HUES64 (cell line): ENCODE results near the gene UGT1A10.

Source experiments
- H3K27ac ChIP-seq: 2 replicates; pipeline ENCODE4 v1.7.0; 2013; ENCODE audit warnings: low read depth, low read length, inconsistent platforms
- H3K27me3 ChIP-seq: 2 replicates; pipeline ENCODE4 v1.6.1; 2013; ENCODE audit warnings: mild to moderate bottlenecking, low read length; ENCODE audit not compliant: insufficient read depth
- H3K36me3 ChIP-seq: 2 replicates; pipeline ENCODE4 v1.6.1; 2013; ENCODE audit warnings: mild to moderate bottlenecking, low read length; ENCODE audit not compliant: insufficient read depth
- H3K4me1 ChIP-seq: 2 replicates; pipeline ENCODE4 v1.6.1; 2013; ENCODE audit warnings: mild to moderate bottlenecking, low read length, moderate library complexity; ENCODE audit not compliant: insufficient read depth
- H3K4me3 ChIP-seq: 2 replicates; pipeline ENCODE4 v1.5.1; 2013; ENCODE audit warnings: mild to moderate bottlenecking, low read length, moderate library complexity
- H3K9ac ChIP-seq: 2 replicates; pipeline ENCODE4 v1.6.1; 2013; ENCODE audit warnings: mild to moderate bottlenecking, low read depth, low read length
- H3K9me3 ChIP-seq: 2 replicates; pipeline ENCODE4 v1.6.1; 2013; ENCODE audit warnings: low read depth, low read length; ENCODE audit not compliant: insufficient read depth
- WGBS: fragments of 150-250, 120-280 bp; methylation state at CpG from one replicate; pipeline ENCODE4 v1.1.7; 2013; ENCODE audit warnings: missing lambda C conversion rate; 5-methylcytosine and 5-hydroxymethylcytosine counted together

Gene UGT1A10

DNA sequence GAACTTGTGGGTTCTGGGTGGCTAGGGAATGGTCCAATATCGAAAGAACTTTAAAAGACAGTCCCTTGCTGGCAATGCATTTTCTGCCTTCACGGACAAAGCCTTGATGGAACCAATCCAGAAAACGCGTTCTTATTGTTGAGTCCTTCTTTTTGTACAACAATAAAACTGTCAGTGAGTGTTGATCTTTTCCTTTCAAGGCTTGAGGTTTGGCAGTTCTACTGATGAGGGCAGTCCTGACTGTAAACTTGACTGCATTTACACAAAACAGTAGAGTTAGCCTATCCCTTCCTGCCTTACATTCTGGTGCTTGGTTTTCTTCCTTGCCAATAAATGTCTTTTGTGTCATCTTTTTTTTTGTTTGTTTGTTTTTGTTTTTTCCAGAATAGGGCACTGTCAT is 42.9 kb downstream of the UGT1A10 start:
- H3K9ac ChIP-seq: no peak overlapping the region
- WGBS: 87% methylated on average over 4 of the region's 4 CpGs
- no peak overlapping the region for H3K4me3 ChIP-seq
- no peaks in the 10 kb centered on the region for H3K36me3 ChIP-seq
- no peaks in the 10 kb centered on the region for H3K27me3 ChIP-seq
- no peak overlapping the region for H3K27ac ChIP-seq
- H3K9me3 ChIP-seq: no peaks in the 10 kb centered on the region
- no peaks in the 10 kb centered on the region for H3K4me1 ChIP-seq

DNA sequence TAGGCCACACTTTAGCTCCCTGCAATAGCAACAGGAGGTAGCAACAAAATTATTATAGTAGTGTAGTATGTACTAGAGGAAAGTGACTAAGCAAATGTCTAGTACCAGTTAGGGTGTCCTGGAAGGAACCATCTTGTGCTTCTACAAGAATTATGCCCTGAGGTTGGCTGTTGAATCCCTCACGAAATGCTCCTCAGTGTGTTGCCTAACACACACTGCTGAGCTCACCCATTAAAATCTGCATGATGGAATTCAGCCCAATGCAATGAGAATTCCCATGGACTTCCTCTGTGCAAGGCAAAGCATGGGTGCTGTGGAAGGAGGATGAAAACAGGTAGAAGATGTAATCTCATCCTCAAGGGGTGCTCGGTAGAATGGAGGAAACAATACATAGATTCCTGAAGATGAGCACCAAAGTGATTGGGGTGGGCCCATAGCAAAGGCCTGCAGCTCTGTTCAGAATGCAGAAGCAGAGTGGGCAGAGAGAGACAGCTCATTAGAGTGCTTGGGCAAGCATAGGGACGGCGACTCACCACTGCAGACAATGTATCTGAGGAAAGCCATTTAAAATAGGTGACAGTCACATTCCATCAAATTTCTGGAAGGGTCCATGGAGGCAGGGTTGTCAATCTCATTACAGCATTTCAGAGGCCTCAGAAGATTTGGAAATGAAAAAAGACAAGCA is 44.3 kb downstream of the UGT1A10 start:
- Histone ChIP-seq H3K27ac (no peak overlapping the region), H3K36me3 (no peaks in the 10 kb centered on the region), H3K9me3 (no peaks in the 10 kb centered on the region), H3K4me3 (no peak overlapping the region), H3K9ac (no peak overlapping the region), H3K27me3 (no peaks in the 10 kb centered on the region), H3K4me1 (no peaks in the 10 kb centered on the region)
- 87% methylated on average over 4 of the region's 4 CpGs for WGBS

DNA sequence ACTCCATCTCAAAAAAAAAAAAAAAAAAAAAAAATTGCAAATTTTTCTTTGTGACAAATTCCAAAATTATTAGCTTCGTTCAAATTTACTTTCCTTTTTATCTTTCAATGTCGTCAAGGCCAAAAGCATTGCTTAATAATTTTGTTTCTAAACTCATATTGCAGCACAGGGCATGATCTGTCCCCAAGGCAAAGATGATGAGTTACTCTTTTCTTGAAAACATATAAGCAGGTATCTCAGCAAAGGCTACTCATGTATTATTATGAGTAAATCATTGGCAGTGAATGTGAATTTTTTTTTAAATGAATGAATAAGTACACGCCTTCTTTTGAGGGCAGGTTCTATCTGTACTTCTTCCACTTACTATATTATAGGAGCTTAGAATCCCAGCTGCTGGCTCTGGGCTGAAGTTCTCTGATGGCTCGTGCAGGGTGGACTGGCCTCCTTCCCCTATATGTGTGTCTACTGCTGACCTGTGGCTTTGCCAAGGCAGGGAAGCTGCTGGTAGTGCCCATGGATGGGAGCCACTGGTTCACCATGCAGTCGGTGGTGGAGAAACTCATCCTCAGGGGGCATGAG is 45.4 kb downstream of the UGT1A10 start, which contains the start of gene UGT1A7:
Gene UGT1A7 (plus strand): TSS at position 381 of the 579 bp plus-strand sequence. CDS start 37 bp downstream, at position 418.
- Histone ChIP-seq H3K36me3 (no peaks in the 10 kb centered on the region), H3K27ac (no peak within 1 kb of the TSS), H3K4me1 (no peaks in the 10 kb centered on the region), H3K9ac (no peak within 1 kb of the TSS), H3K27me3 (no peaks in the 10 kb centered on the region), H3K4me3 (no peak within 1 kb of the TSS), H3K9me3 (no peaks in the 10 kb centered on the region)
- WGBS: 83% methylated on average over 5 of the region's 5 CpGs

DNA sequence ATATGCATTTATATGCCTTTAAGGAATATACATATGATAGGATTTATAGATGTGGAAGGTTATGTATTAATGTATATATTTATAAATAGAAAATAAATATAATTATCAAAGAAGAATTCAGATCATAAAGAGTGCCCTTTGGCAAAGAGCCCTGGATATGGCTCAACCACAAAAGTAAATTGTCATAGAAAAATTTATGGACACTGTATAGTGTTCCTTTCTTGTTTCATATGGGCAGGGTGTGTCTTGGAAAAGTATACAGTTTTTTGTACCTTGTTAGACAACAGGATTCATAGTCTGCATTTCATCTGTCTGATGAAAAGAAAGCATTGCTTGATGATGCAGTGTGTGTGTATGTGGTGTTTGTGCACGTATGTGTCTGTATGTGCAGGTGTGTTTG is 48.4 kb downstream of the UGT1A10 start:
- Histone ChIP-seq H3K27me3 (no peaks in the 10 kb centered on the region), H3K36me3 (no peaks in the 10 kb centered on the region), H3K4me1 (no peaks in the 10 kb centered on the region), H3K27ac (no peak overlapping the region), H3K9me3 (no peaks in the 10 kb centered on the region), H3K9ac (no peak overlapping the region), H3K4me3 (no peak overlapping the region)
- WGBS: 94% methylated on average over 1 of the region's 1 CpG

DNA sequence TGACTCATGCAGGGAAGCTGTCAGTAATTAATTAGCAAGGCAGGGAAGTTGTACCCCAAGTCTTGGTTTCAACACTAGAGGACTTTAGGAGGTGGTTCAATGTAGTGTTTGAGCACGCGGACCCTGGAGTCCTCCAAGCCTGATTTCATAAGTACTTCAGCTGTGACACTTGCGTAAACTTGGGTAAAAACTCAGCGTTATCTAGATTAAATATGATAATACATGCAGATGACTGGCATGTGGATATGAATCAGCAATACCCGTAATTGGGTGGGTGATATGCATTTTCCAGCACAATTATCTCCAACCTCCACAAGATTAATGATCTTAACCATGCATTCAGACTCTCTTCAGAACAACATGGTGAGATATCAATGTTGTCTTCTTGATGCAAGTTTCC is 50.7 kb downstream of the UGT1A10 start:
- 86% methylated on average over 5 of the region's 5 CpGs for WGBS
- Histone ChIP-seq H3K9ac (no peak overlapping the region), H3K4me3 (no peak overlapping the region), H3K36me3 (no peaks in the 10 kb centered on the region), H3K9me3 (no peaks in the 10 kb centered on the region), H3K4me1 (no peaks in the 10 kb centered on the region; the same call in 1 of the 2 replicates), H3K27me3 (no peaks in the 10 kb centered on the region), H3K27ac (no peak overlapping the region)

DNA sequence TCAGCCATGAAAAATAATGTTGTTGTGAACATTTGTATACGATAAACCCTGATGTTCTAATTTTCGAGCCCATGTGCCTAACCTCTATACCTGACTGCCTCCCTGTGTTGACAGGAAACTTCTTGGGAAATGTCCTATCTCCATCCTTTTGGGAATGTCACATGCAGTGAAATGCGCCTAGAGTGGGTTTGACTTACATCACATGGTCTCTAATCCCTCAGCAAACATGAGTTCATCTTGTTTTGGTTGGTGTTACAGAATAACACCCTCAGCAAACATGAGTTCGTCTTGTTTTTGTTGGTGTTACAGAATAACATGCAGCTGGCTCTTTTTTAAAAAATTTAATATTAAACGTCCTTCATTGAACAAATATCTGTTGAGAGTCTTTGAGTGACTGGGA is 52.1 kb downstream of the UGT1A10 start:
- Histone ChIP-seq H3K9me3 (no peaks in the 10 kb centered on the region), H3K27me3 (no peaks in the 10 kb centered on the region), H3K36me3 (no peaks in the 10 kb centered on the region), H3K27ac (no peak overlapping the region), H3K4me3 (no peak overlapping the region), H3K4me1 (no peaks in the 10 kb centered on the region; the same call in 1 of the 2 replicates), H3K9ac (no peak overlapping the region)
- WGBS: 99% methylated on average over 3 of the region's 5 CpGs

DNA sequence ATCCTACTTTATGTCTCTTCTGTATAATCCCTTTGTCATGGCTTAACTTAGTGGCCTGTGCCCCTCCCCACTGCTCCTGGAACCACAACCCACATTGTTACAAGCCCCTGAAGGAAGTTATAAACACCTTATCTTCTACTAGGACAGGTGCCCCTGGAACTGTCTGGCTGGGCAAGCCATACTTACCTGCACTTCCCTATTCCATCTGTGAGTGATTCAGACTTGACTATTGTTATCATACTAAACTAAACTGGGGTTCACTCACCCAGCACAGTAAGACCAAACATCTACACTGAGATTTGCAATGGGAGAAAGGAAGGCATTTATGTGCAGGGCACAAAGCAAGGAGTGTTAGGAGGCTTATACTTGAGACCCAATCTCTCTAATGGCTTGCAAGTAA is 52.8 kb downstream of the UGT1A10 start:
- Histone ChIP-seq H3K36me3 (no peaks in the 10 kb centered on the region), H3K4me3 (no peak overlapping the region), H3K27me3 (no peaks in the 10 kb centered on the region), H3K4me1 (no peaks in the 10 kb centered on the region; the same call in 1 of the 2 replicates), H3K9ac (no peak overlapping the region), H3K9me3 (no peaks in the 10 kb centered on the region), H3K27ac (no peak overlapping the region)

DNA sequence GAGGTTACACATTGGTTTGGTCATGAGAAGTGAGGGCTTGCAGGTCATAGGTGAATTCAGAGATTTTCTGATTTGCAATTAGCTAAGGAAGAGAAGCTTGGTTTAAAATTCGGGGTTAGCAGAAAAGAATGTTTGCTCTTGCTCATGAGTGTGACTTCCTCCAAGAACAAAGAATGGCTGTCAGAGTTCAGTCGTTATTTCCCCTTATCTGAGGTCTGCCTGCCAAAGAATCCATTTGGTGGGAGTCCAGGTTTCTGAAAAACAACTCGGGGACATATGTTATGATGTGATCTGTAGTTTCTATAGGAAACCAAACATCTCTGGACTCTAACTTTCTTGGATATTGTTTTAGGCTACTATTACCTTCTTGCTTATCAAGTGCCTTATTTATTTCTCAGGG is 53.3 kb downstream of the UGT1A10 start:
- 64% methylated on average over 3 of the region's 3 CpGs for WGBS
- Histone ChIP-seq H3K9ac (no peak overlapping the region), H3K36me3 (no peaks in the 10 kb centered on the region), H3K4me1 (no peaks in the 10 kb centered on the region; the same call in 1 of the 2 replicates), H3K4me3 (no peak overlapping the region), H3K27me3 (no peaks in the 10 kb centered on the region), H3K9me3 (no peaks in the 10 kb centered on the region), H3K27ac (no peak overlapping the region)

DNA sequence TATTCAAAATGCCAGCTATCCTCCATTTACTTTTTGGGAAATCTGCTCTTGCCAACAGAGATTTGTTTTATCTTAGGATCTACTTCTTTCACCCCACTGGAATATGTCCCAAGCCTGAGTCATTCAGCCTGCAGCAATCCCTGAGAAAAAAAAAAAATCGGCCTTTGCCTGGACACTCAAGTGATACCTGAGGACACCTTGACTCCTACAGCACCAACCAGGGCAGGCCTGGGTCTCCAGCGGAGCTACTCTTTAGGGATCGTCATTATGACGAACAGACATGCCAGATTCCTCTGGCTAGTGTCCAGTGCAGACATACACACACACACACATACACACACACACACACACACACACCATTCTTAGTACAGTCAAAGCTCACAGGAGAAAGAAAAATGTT is 54.2 kb downstream of the UGT1A10 start:
- no peaks in the 10 kb centered on the region for H3K27me3 ChIP-seq
- no peaks in the 10 kb centered on the region for H3K36me3 ChIP-seq
- no peaks in the 10 kb centered on the region for H3K9me3 ChIP-seq
- no peaks in the 10 kb centered on the region; the same call in 1 of the 2 replicates for H3K4me1 ChIP-seq
- H3K27ac ChIP-seq: no peak overlapping the region
- H3K4me3 ChIP-seq: no peak overlapping the region
- H3K9ac ChIP-seq: no peak overlapping the region
- 93% methylated on average over 4 of the region's 4 CpGs for WGBS

DNA sequence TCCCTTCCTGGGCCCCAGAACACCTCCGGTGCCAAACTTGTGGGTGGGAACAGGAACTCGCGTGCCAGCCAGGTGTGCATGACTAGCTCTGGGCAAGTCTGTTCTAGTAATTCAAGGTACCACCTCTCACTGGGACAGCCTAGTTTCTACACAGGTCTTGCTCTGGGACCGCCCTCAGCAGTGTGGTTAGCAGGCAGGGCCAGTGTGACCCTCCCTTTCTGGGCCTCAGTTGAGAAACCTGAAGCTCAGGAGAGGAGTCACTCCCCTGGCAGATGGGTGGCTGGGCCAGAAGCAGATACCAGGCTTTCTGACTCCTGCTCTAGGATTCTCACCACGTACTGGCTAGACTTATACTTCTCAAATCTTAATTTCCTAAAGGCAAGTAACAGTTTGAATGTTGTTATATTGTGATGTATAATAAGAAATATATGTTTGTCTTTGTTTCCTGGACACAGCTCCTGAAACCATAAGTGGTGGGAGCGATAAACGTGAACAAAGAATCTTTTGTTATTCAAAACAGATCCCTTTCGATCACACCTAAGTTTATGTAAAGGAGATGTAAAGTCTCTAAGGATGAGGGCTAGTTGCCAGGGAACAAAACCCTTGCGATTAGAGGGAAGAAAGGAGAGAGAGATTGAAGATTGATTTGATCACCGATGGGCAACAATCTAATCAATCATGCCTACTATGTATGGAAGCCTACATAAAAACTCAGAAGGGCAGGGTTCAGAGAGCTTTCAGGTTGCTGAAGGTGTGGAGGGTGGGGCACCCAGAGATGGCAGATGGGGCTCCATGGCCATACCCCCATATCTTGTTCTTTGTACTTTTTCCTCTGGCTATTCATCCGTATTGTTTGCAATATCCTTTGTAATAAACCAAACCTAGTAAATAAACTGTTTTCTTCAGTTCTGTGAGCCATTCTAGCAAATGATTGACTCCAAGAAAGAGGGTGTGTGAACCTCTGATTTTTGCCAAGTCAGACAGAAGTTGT is 55.5 kb downstream of the UGT1A10 start:
- Histone ChIP-seq H3K27ac (no peak overlapping the region), H3K4me3 (no peak overlapping the region), H3K9ac (no peak overlapping the region), H3K4me1 (no peaks in the 10 kb centered on the region; the same call in 1 of the 2 replicates), H3K27me3 (no peaks in the 10 kb centered on the region), H3K36me3 (no peaks in the 10 kb centered on the region), H3K9me3 (no peaks in the 10 kb centered on the region)
- 81% methylated on average over 10 of the region's 11 CpGs for WGBS

DNA sequence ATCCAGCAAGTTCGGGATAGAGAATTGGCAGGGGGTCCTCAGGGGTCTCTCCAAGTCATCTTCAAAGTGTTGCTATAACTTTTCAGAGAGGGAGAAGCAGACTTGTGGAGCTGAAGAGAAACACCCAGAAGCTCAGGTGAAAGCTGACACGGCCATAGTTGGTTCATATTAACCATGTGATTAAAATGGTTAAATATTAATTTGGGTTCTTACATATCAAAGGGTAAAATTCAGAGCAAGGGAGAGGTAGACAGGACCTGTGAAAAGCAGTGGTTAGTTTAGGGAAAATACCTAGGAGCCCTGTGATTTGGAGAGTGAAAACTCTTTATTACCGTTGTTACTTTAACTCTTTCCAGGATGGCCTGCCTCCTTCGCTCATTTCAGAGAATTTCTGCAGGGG is 56.4 kb downstream of the UGT1A10 start, which contains the start of gene UGT1A6:
Gene UGT1A6 (plus strand): TSS at position 243 of the 400 bp plus-strand sequence. CDS start 115 bp downstream, at position 358.
- H3K9me3 ChIP-seq: no peaks in the 10 kb centered on the region
- H3K27ac ChIP-seq: no peak within 1 kb of the TSS
- H3K9ac ChIP-seq: no peak within 1 kb of the TSS
- no peak within 1 kb of the TSS for H3K4me3 ChIP-seq
- H3K27me3 ChIP-seq: no peaks in the 10 kb centered on the region
- WGBS: 95% methylated on average over 4 of the region's 4 CpGs
- H3K36me3 ChIP-seq: no peaks in the 10 kb centered on the region
- no peaks in the 10 kb centered on the region; the same call in 1 of the 2 replicates for H3K4me1 ChIP-seq
